Measurements from ENCODE around the gene CABP4.
"Not testable (repeated sequence)": the region's sequence is repeated elsewhere in the genome, so short reads cannot be mapped to it uniquely, and the experiment has no call there.

Gene CABP4

GRCh38 chr11:67419325-67420049, 35.7 kb upstream of the CABP4 start:
- no peak for DNase-seq (ENCODE audit: low read depth)

- no peak for DNase-seq (ENCODE audit: low read depth)
Observed at GRCh38 chr11:67420147-67420645, 35.0 kb upstream of the CABP4 start.

- DNase-seq (ENCODE audit: low read depth), result peak; percentile 31
Observed at GRCh38 chr11:67420646-67421429, 34.3 kb upstream of the CABP4 start.

- DNase-seq (ENCODE audit: low read depth), result no peak
Observed at GRCh38 chr11:67421430-67422031, 33.6 kb upstream of the CABP4 start.

GRCh38 chr11:67422891-67423290, 32.3 kb upstream of the CABP4 start:
- no peak for DNase-seq (ENCODE audit: low read depth)

GRCh38 chr11:67423466-67423865, 31.7 kb upstream of the CABP4 start:
- DNase-seq (ENCODE audit: low read depth), result no peak

GRCh38 chr11:67423891-67424613, 31.1 kb upstream of the CABP4 start:
- no peak for DNase-seq (ENCODE audit: low read depth)

GRCh38 chr11:67427364-67427859, 27.7 kb upstream of the CABP4 start:
- DNase-seq (ENCODE audit: low read depth), result not testable (repeated sequence)

GRCh38 chr11:67428052-67429001, 26.8 kb upstream of the CABP4 start, which contains the start of gene RPS6KB2:
TSS of gene RPS6KB2 (plus strand) at chr11:67428494. CDS start at chr11:67428546, 52 bp downstream.
- peak; percentile 79 for DNase-seq (ENCODE audit: low read depth)

GRCh38 chr11:67429038-67429668, 26.0 kb upstream of the CABP4 start:
- no peak for DNase-seq (ENCODE audit: low read depth)

GRCh38 chr11:67429722-67430121, 25.4 kb upstream of the CABP4 start:
- no peak for DNase-seq (ENCODE audit: low read depth)

- DNase-seq (ENCODE audit: low read depth), result no peak
Observed at GRCh38 chr11:67431346-67432249, 23.6 kb upstream of the CABP4 start.

GRCh38 chr11:67432655-67433349, 22.4 kb upstream of the CABP4 start:
- DNase-seq (ENCODE audit: low read depth), result no peak

- DNase-seq (ENCODE audit: low read depth), result no peak
Observed at GRCh38 chr11:67433536-67434394, 21.4 kb upstream of the CABP4 start.

- DNase-seq (ENCODE audit: low read depth), result no peak
Observed at GRCh38 chr11:67434395-67434881, 20.7 kb upstream of the CABP4 start.

- no peak for DNase-seq (ENCODE audit: low read depth)
Observed at GRCh38 chr11:67435031-67435726, 20.0 kb upstream of the CABP4 start.

Measured in non-pigmented ciliary epithelial cell (primary cell).